GM21786 (cell line): Measurements from ENCODE around the gene BCORL1.

Source experiments
- ATAC-seq: cut with Tn5 transposase; IDR thresholded peaks from one replicate; pipeline ENCODE4 v1.9.1; 2021; ENCODE audit not compliant: unreplicated experiment

Gene BCORL1

GRCh38 chrX:130060122-130061069 is 78.0 kb downstream of the BCORL1 start:
- ATAC-seq, result peak; percentile 80

GRCh38 chrX:130066975-130067615 is 84.7 kb downstream of the BCORL1 start:
- no peak for ATAC-seq

GRCh38 chrX:130071611-130072344 is 89.3 kb downstream of the BCORL1 start:
- ATAC-seq, result no peak

- ATAC-seq, result no peak
Observed at GRCh38 chrX:130072345-130072740, 89.9 kb downstream of the BCORL1 start.

DNA sequence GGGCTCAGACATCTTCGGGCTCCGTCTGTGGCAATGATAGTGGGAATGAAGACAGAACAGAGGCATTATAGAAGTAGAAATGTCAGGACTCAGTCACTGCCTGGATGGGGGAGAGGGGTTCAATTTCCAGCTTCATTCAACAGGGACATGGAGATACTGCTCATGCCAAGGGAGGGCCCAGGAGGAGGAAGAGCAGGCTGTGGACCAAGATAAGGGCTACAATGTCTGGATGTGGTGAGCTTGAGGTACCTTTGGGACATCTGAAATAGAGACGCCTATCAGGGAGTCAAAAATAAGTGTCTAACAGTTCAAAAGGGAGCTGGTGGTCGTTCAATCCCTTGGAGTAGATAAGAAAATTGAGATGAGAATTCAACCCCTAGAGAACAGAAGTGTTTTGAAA is 93.3 kb downstream of the BCORL1 start:
- ATAC-seq, result no peak

DNA sequence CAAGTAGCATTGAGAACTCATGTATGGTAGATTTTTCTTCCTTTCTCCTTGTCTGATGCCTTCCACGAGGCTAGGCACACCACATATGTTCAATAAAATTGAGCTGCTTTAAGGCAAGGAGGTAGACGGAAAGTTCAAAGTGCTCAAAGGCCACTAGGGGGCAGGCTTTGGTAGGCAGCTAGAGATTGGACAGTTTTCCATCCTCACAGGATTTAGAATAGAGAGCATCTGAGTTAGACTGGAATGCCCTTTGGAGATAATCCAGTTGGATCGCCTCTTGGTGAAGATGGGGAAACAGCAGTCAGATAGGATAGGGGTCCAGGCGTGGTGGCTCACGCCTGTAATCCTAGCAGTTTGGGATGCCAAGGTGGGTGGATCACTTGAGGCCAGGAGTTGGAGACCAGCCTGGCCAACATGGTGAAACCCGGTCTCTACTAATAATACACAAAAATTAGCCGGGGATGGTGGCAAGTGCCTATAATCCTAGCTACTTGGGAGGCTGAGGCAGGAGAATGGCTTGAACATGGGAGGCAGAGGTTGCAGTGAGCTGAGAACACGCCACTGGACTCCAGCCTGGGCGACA is 97.5 kb downstream of the BCORL1 start:
- no peak for ATAC-seq

DNA sequence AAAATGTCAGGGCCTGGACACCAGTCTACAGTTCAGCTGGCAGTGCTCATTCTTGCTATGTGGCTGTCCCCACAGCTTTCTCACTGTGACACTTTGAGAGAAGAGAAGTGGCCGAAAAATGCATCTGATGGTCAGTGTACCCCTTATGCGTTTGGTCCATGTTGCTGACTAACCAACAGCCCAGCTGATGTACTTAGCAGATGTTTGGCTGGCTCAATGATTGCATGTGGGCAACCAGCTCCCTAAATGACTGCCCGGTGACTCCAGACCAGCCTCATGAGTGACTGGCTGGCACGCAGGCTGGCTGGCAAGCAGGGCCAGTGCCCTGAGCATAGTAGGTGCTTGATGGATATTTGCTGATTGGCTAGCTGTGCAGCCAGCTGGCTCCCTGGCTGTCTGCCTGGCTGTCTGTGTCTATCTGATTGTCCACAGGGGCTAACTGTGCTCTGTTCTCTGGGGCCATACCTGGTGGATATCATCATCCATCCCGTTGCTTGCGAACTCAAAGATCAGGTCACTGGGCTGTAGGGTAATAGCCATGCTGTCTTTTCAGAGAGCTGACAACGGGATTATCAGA is 98.4 kb downstream of the BCORL1 start:
- ATAC-seq, result no peak

DNA sequence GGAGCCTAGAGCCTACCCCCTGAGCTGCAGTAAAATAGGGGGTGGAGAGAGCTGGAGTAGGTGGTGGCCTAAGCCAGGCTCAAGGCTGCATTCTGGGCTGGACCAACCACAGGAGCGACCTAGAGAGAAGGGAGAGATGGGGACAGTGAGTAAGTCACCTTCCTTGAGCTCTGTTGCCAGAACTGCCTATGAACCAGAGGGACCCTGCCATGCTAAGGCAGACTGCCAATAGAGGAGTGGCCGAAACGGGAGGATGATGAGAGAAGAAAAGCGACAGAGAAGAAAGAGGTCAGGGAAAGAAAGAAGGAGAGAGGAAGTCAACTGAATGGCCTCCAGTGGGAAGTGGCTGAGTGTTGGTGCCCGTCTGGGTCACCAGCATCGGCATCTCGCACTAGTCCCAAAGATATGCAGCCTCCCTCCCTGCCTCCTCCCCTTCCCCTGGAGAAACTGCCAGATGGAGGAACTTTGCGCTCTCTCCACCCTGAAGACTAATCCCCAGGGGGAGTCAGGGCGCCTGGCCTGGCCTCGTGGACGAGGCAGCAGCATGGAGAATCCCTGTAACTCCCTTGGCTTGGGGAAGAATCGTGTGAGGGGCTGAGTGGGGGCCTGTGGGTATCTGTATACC is 99.1 kb downstream of the BCORL1 start:
- ATAC-seq, result no peak

DNA sequence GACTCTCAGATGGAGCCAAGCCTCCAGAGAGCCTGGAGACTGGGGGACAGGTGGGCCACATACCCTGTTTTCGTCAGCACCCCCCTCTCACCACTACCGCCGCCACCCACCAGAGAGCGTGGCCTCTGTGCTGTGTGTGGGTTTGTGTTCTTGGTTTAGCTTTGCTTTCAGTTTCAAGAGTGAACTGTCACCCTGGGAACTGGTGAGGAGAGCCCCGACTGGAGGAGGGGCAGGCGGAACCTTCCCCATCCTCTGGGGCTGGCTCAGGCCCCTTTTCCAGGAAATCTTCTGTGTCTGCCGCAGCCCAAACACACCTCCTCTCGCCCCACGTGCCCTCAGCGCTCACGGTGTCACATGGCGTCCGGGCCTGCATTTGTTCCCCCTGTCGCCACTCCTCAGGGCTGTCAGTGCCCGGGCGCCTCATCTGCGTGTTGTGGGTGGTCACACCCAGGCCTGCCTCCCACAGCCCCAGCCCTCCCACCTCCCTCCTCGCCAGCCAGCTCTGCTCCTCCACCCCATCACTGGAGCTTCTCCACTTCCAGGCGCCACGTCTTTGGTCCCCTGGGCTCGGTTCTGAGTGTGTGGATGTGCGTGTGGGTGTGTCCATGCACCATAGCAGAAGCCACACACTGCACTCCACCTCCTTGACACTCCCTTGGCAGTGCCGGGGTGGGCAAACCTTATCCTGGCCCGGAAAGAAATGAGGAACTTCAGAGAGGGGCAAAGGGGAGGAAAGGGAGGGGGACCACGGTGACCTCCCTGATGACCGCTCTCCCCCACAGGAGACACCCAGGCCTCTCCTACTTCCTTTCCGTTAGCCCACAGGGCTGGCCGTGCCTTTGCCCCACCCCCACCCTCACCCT is 100.0 kb downstream of the BCORL1 start:
- ATAC-seq, result peak; percentile 52

- no peak for ATAC-seq
Observed at GRCh38 chrX:130083107-130083490, 100.7 kb downstream of the BCORL1 start.

GRCh38 chrX:130083656-130084382 is 101.4 kb downstream of the BCORL1 start:
- peak; percentile 23 for ATAC-seq

DNA sequence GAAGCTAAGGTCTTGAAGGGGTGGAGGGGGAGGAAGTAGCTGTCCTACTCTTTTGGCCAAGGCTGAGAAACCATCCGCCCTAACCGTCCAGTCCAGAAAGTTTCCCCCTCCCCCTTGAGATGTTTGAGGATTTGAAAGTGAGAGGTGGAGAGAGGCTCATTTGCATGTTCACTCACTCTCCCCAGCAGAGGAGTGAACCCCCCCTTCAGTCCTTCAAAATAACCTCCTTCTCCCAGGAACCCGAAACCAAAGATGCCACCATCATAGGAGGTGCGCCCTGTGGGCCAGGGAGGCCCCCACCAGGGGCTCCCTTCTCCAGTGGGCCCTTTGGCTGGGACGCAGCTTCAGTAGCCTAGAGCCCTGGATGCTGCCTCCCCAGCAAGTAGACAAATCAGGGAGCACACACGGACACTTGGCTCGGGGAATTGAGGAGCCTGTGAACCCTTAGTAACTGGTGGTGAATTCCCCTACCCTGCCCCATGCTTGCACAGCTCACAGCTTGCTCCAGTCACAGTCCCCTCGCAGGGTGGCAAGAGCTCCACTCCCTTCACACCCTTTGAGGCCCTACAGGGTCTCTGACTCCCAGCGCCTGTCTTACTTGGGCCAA is 102.3 kb downstream of the BCORL1 start:
- ATAC-seq, result peak; percentile 36

DNA sequence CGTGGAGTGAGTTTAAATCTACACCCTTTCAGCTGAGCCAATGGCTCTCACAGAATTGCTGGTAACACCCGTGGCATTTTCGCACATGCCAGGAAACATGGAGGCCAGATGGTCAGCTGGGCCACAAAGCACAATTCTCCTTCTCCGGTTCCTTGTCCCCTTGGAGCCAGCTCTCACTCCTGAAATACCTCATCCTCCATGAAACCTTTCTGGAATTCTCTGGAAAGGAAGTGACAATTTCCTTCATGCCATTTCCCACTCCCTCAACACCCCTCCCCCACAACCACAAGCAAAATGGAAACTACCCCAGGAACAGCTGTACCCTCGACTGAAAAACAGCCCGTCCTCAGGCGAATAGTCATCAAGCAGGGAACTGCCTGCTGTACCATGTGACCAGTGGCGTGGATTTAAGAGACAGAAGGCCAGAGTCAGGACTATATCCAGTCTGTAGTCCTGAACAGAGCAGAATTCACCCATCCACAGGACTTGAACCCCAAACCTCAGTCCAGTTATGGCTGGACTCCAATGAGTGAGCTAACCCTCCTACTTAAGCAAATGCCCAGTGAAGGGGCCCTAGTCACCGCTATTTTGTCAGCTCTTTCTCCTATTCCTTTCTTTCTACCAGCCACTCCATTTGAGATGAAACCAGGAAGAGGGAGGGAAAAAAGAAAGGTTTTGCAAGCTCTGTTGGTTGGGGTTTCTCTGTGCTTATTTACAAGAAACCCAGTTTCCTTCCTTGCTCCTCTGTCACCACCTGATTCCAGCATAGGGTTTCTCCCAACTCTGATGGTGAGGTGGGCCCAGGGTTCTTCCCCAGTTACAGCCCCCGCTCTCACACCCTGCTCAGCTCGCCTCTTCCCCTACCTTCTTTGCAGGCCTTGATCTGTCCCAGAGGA is 103.4 kb downstream of the BCORL1 start:
- ATAC-seq, result no peak

GRCh38 chrX:130086447-130087206 is 104.2 kb downstream of the BCORL1 start:
- ATAC-seq, result peak; percentile 42

DNA sequence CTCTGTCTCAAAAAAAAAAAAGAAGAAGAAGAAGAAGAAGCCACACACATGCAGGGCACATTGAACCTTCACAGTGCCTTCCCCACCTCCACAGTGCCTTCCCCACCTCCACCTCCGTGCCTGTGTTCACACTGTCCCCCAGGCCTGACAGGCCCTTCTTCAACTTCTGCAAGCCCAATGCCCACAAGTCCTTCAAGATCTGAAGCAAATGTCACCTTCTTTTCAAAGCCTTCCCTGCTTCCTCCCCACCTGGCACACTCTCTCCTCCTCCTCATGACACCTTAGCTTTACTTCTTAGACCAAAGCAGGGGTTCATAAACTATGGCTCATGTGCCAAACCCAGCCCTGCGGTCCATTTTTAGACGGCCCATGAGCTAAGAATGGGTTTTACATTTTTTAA is 107.9 kb downstream of the BCORL1 start:
- no peak for ATAC-seq

- peak; percentile 99 for ATAC-seq
Observed at GRCh38 chrX:130091980-130092522, 109.6 kb downstream of the BCORL1 start.
